CD14-positive monocyte (primary cell): ENCODE data around the gene SREK1IP1. TPM values are rescaled to one million over a fixed set of nuclear protein-coding genes. Genes with fewer than 3 reads are reported as not detected.

ENCODE experiments used
- DNase-seq, 3 donors: peaks; one replicate each; pipeline ENCODE4 v3.0.0-alpha.2; 2011 to 2022
- H2AFZ ChIP-seq: 2 replicates; pipeline ENCODE4 v1.6.0; 2012; ENCODE audit warnings: mild to moderate bottlenecking, low read depth, low read length, inconsistent platforms; ENCODE audit not compliant: insufficient read depth, poor library complexity, severe bottlenecking
- H3K27ac ChIP-seq, 2 donors: 1 replicate in 1 of 2; 2 replicates in 1 of 2; pipeline ENCODE4 v1.5.1; 2012 to 2013; ENCODE audit warnings: low read length in 2 of 2, control low read depth in 1 of 2, inconsistent platforms in 1 of 2, low read depth in 1 of 2, mild to moderate bottlenecking in 1 of 2
- H3K27me3 ChIP-seq, 2 donors: one replicate each; pipeline versions ENCODE4 v1.6.0 to v1.6.1; 2011 to 2013; ENCODE audit warnings: low read length in 2 of 2; ENCODE audit not compliant: control insufficient read depth in 2 of 2, insufficient read depth in 2 of 2
- H3K36me3 ChIP-seq, 2 donors: replicated peaks in 1 of 2; 1 replicate in 1 of 2; 2 replicates in 1 of 2; pipeline versions ENCODE4 v1.5.1 to v1.6.1; 2012 to 2013; ENCODE audit warnings: low read length in 2 of 2, control low read depth in 1 of 2, inconsistent platforms in 1 of 2, mild to moderate bottlenecking in 1 of 2; ENCODE audit not compliant: insufficient read depth in 2 of 2, control insufficient read depth in 1 of 2
- H3K4me1 ChIP-seq, 2 donors: 1 replicate in 1 of 2; 2 replicates in 1 of 2; pipeline versions ENCODE4 v1.5.1 to v1.6.1; 2012 to 2013; ENCODE audit warnings: low read length in 2 of 2, control low read depth in 1 of 2, inconsistent platforms in 1 of 2, mild to moderate bottlenecking in 1 of 2, moderate library complexity in 1 of 2; ENCODE audit not compliant: insufficient read depth in 2 of 2, control insufficient read depth in 1 of 2
- H3K4me2 ChIP-seq: replicated peaks from 2 replicates; pipeline ENCODE3; 2012; ENCODE audit warnings: low read length, moderate library complexity, mild to moderate bottlenecking; ENCODE audit not compliant: poor library complexity, severe bottlenecking; ENCODE audit errors: extremely low read depth
- H3K4me3 ChIP-seq, 3 experiments: fragments of 200-600 bp in 1 of 3; sonication (generic) in 1 of 3; replicated peaks in 1 of 3; 1 replicate in 2 of 3; 2 replicates in 1 of 3; pipeline ENCODE4 v1.5.1; 2011 to 2013; ENCODE audit warnings: low read length in 3 of 3, mild to moderate bottlenecking in 3 of 3, control low read depth in 2 of 3, low read depth in 2 of 3, inconsistent platforms in 1 of 3, moderate library complexity in 1 of 3
- H3K79me2 ChIP-seq: 2 replicates; pipeline ENCODE4 v1.6.0; 2012; ENCODE audit warnings: mild to moderate bottlenecking, control low read depth, inconsistent platforms, low read length, moderate library complexity; ENCODE audit not compliant: insufficient read depth
- H3K9ac ChIP-seq: 2 replicates; pipeline ENCODE4 v1.6.0; 2017; ENCODE audit warnings: low read length, mild to moderate bottlenecking; ENCODE audit not compliant: insufficient read depth, poor library complexity, severe bottlenecking
- H3K9me3 ChIP-seq, 2 donors: replicated peaks in 1 of 2; 1 replicate in 1 of 2; 2 replicates in 1 of 2; pipeline versions ENCODE4 v1.5.1 to v1.6.1; 2012 to 2013; ENCODE audit warnings: low read length in 2 of 2, control low read depth in 1 of 2; ENCODE audit not compliant: control insufficient read depth in 1 of 2, insufficient read depth in 1 of 2
- H4K20me1 ChIP-seq: 2 replicates; pipeline ENCODE4 v1.6.0; 2012; ENCODE audit warnings: mild to moderate bottlenecking, low read length, control low read depth, moderate library complexity; ENCODE audit not compliant: insufficient read depth
- H3K27ac Mint-ChIP-seq, 7 donors: one replicate each; pipeline ENCODE4 v1.8.0; 2020; ENCODE audit warnings: mild to moderate bottlenecking in 7 of 7, mixed read lengths in 7 of 7, moderate library complexity in 6 of 7, inconsistent platforms in 2 of 7
- H3K27me3 Mint-ChIP-seq, 3 donors: one replicate each; pipeline ENCODE4 v1.8.0; 2021 to 2022; ENCODE audit warnings: low read depth in 3 of 3, mild to moderate bottlenecking in 3 of 3, mixed read lengths in 3 of 3, moderate library complexity in 3 of 3, inconsistent platforms in 1 of 3
- H3K36me3 Mint-ChIP-seq, 2 donors: one replicate each; pipeline ENCODE4 v1.8.0; 2020; ENCODE audit warnings: mixed read lengths in 2 of 2, inconsistent platforms in 1 of 2, mild to moderate bottlenecking in 1 of 2
- H3K4me1 Mint-ChIP-seq: one replicate; pipeline ENCODE4 v1.8.0; 2020; ENCODE audit warnings: mild to moderate bottlenecking, mixed read lengths
- H3K4me3 Mint-ChIP-seq, 2 donors: one replicate each; pipeline ENCODE4 v1.8.0; 2020; ENCODE audit warnings: mild to moderate bottlenecking in 2 of 2, mixed read lengths in 2 of 2, moderate library complexity in 1 of 2
- H3K9me3 Mint-ChIP-seq, 7 donors: one replicate each; pipeline ENCODE4 v1.8.0; 2020 to 2022; ENCODE audit warnings: mixed read lengths in 7 of 7, mild to moderate bottlenecking in 6 of 7, moderate library complexity in 6 of 7, inconsistent platforms in 2 of 7
- WGBS: methylation state at CpG from one replicate; pipeline ENCODE4 v1.1.5; 2013; ENCODE audit warnings: missing lambda C conversion rate; ENCODE audit not compliant: insufficient coverage; 5-methylcytosine and 5-hydroxymethylcytosine counted together
- intact Hi-C, 2 donors: fragments of 100-400 bp; cut with micrococcal nuclease; formaldehyde crosslinking; loops; one replicate each; pipeline versions ENCODE4 v1.15.0 to v1.15.1; 2023
- polyA plus RNA-seq, 3 donors: library from polyadenylated mRNA; depleted of rRNA in 1 of 3; unstranded in 2 of 3; stranded (reverse) in 1 of 3; fragments of 300-500 nt in 2 of 3; fragments of >200 nt in 1 of 3; fragmentation: Illumina TruSeq in 2 of 3; gene quantifications; 1 replicate in 2 of 3; 2 replicates in 1 of 3; pipeline ENCODE4 v1.2.3, GENCODE V29; 2012 to 2021
- TF ChIP-seq, protein P1 (sequence below): fragments of 200-600 bp; IDR thresholded peaks from one replicate; pipeline ENCODE4 v1.8.0; 2022; ENCODE audit warnings: antibody characterized with exemption, mild to moderate bottlenecking

Gene SREK1IP1
- polyA plus RNA-seq, 3 donors = 6.9 to 18.3 (median 16.9) TPM

DNA sequence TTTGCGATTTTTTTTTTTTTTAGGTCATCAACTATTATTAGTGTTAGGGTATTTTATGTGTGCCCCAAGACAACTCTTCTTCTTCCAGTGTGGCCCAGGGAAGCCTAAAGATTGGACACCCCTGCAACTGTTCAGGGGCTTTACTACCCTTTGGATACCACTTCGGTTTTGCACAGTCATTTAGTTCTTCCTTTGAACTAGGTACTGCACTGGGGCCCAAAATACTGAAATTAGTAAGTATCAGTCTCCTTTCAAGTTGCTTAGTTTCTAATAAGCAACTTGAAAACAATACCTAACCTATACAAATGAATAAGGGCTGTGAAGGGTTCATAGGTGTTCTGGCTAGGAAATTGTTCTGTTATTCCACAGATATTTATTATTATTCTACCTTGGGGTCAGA, 45.6 kb upstream of the SREK1IP1 start:
- no peaks in the 10 kb centered on the region for H3K27me3 ChIP-seq
- no peaks in the 10 kb centered on the region for H4K20me1 ChIP-seq
- H3K4me1 Mint-ChIP-seq = no peaks in the 10 kb centered on the region
- H3K36me3 Mint-ChIP-seq = peaks cover 26 to 34% of the 10 kb centered on the region in 2 donors
- no CpG with 5 or more reads among the region's 2 CpGs for WGBS
- H3K9me3 ChIP-seq = no peaks in the 10 kb centered on the region
- H3K4me3 ChIP-seq = no peak overlapping the region
- TF ChIP-seq, protein P1, sequence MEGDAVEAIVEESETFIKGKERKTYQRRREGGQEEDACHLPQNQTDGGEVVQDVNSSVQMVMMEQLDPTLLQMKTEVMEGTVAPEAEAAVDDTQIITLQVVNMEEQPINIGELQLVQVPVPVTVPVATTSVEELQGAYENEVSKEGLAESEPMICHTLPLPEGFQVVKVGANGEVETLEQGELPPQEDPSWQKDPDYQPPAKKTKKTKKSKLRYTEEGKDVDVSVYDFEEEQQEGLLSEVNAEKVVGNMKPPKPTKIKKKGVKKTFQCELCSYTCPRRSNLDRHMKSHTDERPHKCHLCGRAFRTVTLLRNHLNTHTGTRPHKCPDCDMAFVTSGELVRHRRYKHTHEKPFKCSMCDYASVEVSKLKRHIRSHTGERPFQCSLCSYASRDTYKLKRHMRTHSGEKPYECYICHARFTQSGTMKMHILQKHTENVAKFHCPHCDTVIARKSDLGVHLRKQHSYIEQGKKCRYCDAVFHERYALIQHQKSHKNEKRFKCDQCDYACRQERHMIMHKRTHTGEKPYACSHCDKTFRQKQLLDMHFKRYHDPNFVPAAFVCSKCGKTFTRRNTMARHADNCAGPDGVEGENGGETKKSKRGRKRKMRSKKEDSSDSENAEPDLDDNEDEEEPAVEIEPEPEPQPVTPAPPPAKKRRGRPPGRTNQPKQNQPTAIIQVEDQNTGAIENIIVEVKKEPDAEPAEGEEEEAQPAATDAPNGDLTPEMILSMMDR = no peak
- no peaks in the 10 kb centered on the region for H3K79me2 ChIP-seq
- H3K36me3 ChIP-seq = peaks cover 15 to 34% of the 10 kb centered on the region in 2 donors
- intact Hi-C loops = loop anchor here (5.0 to 10.0 kb wide), 2 partner anchors 668 to 671 kb away; partner anchors contain the start of gene ADAMTS6 (in 2 of the 2)
- H3K4me3 Mint-ChIP-seq = no peak overlapping the region
- no peak overlapping the region for H2AFZ ChIP-seq
- H3K4me2 ChIP-seq = no peak overlapping the region
- no peak overlapping the region for H3K27ac ChIP-seq
- H3K27ac Mint-ChIP-seq = no peak overlapping the region
- no peak overlapping the region for H3K9ac ChIP-seq
- DNase-seq = no peak
- H3K27me3 Mint-ChIP-seq = no peaks in the 10 kb centered on the region
- H3K4me1 ChIP-seq = no peaks in the 10 kb centered on the region
- H3K9me3 Mint-ChIP-seq = peaks cover 0 to 1% (median 0%) of the 10 kb centered on the region in 7 donors

DNA sequence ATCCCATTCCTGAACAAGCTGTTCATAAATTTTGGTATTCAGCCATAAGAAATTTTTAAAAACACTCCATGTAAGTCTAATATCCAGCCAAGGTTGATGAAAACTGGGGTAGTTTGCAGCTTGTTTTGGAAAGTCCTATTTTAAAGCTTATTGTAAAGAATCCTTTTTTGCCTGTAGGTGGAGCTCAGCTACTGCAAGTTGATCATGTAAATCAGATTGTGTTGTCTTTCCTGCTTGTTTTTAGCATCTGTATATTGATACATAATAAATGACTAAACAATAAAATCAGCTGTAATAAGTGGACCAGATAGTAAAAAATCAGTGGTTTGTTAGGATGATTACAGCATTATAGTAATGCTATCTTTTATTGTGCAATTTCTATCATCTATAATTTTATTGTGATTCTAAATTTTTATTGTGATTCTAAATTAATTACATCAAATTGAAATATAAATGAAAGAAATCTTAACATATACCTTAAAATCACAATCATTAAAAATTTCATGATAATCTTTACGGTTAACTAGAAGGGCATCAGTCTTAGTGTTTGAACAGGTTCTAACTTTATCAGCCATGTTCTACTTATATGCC, 42.7 kb upstream of the SREK1IP1 start:
- H4K20me1 ChIP-seq = no peaks in the 10 kb centered on the region

More for the DNA sequence above, 42.7 kb upstream of the SREK1IP1 start:
- H3K4me3 ChIP-seq = no peak overlapping the region
- no peak overlapping the region for H3K9ac ChIP-seq
- peaks cover 26 to 55% of the 10 kb centered on the region in 2 donors for H3K36me3 ChIP-seq
- H3K4me1 Mint-ChIP-seq = no peaks in the 10 kb centered on the region
- H3K27me3 ChIP-seq = no peaks in the 10 kb centered on the region
- H3K4me2 ChIP-seq = no peak overlapping the region
- H3K79me2 ChIP-seq = no peaks in the 10 kb centered on the region
- H3K27ac ChIP-seq = no peak overlapping the region
- H3K36me3 Mint-ChIP-seq = peaks cover 35 to 41% of the 10 kb centered on the region in 2 donors
- WGBS = no CpG with 5 or more reads among the region's 1 CpG
- no peak overlapping the region for H2AFZ ChIP-seq
- H3K4me3 Mint-ChIP-seq = no peak overlapping the region
- no peaks in the 10 kb centered on the region for H3K27me3 Mint-ChIP-seq
- peak; percentile 10 to 28 (median 27) for DNase-seq
- intact Hi-C loops = loop anchor here (5.0 to 10.0 kb wide), 2 partner anchors 671 to 674 kb away; partner anchors contain the start of gene ADAMTS6 (in 2 of the 2)
- TF ChIP-seq, protein P1 = peak; percentile 64
- H3K27ac Mint-ChIP-seq = no peak overlapping the region
- H3K9me3 ChIP-seq = no peaks in the 10 kb centered on the region
- no peaks in the 10 kb centered on the region for H3K4me1 ChIP-seq
- H3K9me3 Mint-ChIP-seq = peaks cover 0 to 1% (median 0%) of the 10 kb centered on the region in 7 donors
